ENCODE results near the gene DCAKD. TPM values are rescaled to one million over a fixed set of nuclear protein-coding genes. Genes with fewer than 3 reads are reported as not detected.

Gene DCAKD
- total and polyA plus RNA-seq, 10 of the 15 experiments (the other 5 are each of a cell fraction or from before 2014, with no cell fraction given): 11.6 to 62.7 (median 38.3) TPM

DNA sequence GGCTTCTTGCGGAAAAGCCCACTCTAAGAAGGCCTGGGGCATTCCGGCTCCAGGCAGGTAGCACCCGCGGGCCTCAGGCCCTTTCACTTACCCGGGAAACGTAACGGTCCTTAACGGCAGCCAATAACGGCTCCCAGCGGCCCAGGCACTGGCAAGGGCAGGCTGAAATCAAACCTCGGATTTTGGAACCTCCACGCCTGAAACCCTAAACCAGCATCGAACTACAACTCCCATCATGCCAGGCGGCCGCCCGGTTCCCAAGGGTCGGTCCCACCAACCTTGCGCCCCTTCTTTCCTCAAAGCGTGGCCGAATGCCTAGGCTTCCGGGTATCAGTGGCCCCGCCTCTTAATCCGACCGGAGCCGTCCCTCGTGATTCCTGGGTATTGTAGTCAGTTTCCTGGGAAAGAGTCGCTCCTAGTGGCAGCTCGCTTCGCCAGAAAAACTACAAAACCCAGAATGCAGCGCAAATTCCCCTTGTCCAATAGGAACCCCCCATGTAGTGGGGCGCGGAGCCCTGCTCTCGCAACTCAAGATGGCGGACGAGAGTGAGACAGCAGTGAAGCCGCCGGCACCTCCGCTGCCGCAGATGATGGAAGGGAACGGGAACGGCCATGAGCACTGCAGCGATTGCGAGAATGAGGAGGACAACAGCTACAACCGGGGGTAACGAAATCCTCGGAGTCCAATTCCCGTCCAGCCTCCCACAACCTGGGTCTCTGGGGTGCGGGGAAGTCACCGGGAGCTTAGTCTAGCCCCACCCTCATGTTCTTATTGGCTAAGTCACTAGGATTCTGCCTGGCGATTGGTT, 9.6 kb upstream of the DCAKD start, which contains the start of gene NMT1:
Gene NMT1, plus strand, starts transcription at position 521 of the 809 bp plus-strand sequence. Its CDS starts 13 bp downstream, at position 534.
- Histone ChIP-seq H3K27ac (ENCODE audit: control insufficient read depth, insufficient read depth) (peak within 1 kb of the TSS; percentile 98), H3K9me3 (replicated peaks; ENCODE audit: control insufficient read depth, insufficient read depth, low read length) (no peaks in the 10 kb centered on the region), H3K4me3 (peak within 1 kb of the TSS; percentile 84), H3K36me3 (ENCODE audit: control insufficient read depth in 2 of 2, insufficient read depth in 2 of 2, low read length in 1 of 2) (peaks cover 0 to 4% of the 10 kb centered on the region in 2 experiments; a peak in 2 of 4 replicates), H3K4me2 (ENCODE audit: control insufficient read depth, insufficient read depth) (peak within 1 kb of the TSS; percentile 95), H3K79me2 (ENCODE audit: control insufficient read depth, insufficient read depth, low read length) (peaks cover 65% of the 10 kb centered on the region), H2AFZ (ENCODE audit: control insufficient read depth, low read depth, low read length) (peak within 1 kb of the TSS; percentile 99), H4K20me1 (ENCODE audit: control insufficient read depth, insufficient read depth) (no peaks in the 10 kb centered on the region; the same call in 1 of the 2 replicates), H3K27me3 (replicated peaks in 1 of 2; ENCODE audit: control insufficient read depth in 2 of 2, insufficient read depth in 2 of 2, low read length in 1 of 2) (no peaks in the 10 kb centered on the region), H3K4me1 (ENCODE audit: control insufficient read depth, insufficient read depth, low read length) (peaks cover 10% of the 10 kb centered on the region), H3K9ac (ENCODE audit: control insufficient read depth, insufficient read depth, low read length) (peak within 1 kb of the TSS; percentile 99)
- ChIA-PET CTCF (interaction anchor here (0.6 to 4.6 kb wide), 9 partner anchors 11 to 285 kb away, joined by 3 to 35 read pairs (median 6); partner anchors contain the start of genes ACBD4 and DCAKD), POLR2A (interaction anchor here (0.6 to 6.0 kb wide), 16 partner anchors 10 to 600 kb away, joined by 3 to 119 read pairs (median 4); partner anchors contain the start of genes ACBD4, DCAKD and HEXIM2), RAD21 (ENCODE audit: unreplicated experiment) (interaction anchor here (0.9 to 5.9 kb wide), 7 partner anchors 11 to 141 kb away, joined by 3 to 49 read pairs (median 4); partner anchors contain the start of genes ACBD4 and DCAKD), SMC1A (ENCODE audit: uncharacterized antibody, unreplicated experiment) (interaction anchor here (0.9 to 5.0 kb wide), 7 partner anchors 10 to 141 kb away, joined by 3 to 38 read pairs (median 3); partner anchors contain the start of gene DCAKD)
- 1% methylated on average over 50 of the region's 50 CpGs for WGBS (ENCODE audit: insufficient coverage, insufficient replicate concordance, low lambda C conversion rate, missing lambda C conversion rate)
- intact Hi-C loops (cut with micrococcal nuclease; ENCODE audit: unreplicated experiment): no loop called here
- in situ Hi-C loops (cut with MboI): no loop called here
- DNase-seq (ENCODE audit: low read depth, low spot score) (peak; percentile 99), ATAC-seq (peak; percentile 90), FAIRE-seq (peak; percentile 81)
- BruUV-seq (replicated peaks): no TSS peak
- peak; percentile 83 for TF ChIP-seq MXI1 (IDR thresholded peaks at IDR 0.05; ENCODE audit: low read depth, low read length)
- TF ChIP-seq CHD2 (IDR thresholded peaks at IDR 0.05; ENCODE audit: borderline replicate concordance, low read depth, low read length): peak; percentile 95
- peak; percentile 64; the same call in 1 of the 2 replicates for TF ChIP-seq HDGF (IDR thresholded peaks at IDR 0.05)
- no peak for TF ChIP-seq ATF2 (IDR thresholded peaks at IDR 0.05; ENCODE audit: low read length)
- TF ChIP-seq LARP7 (IDR thresholded peaks at IDR 0.05): no peak; the same call in 1 of the 2 replicates
- TF ChIP-seq EZH2 (IDR thresholded peaks at IDR 0.05; ENCODE audit: borderline replicate concordance, control insufficient read depth, low read depth, low read length): no peak
- peak; percentile 73 for TF ChIP-seq TARDBP (IDR thresholded peaks at IDR 0.05; ENCODE audit: borderline replicate concordance)
- TF ChIP-seq MEF2A (IDR thresholded peaks at IDR 0.05; ENCODE audit: insufficient read depth, low read depth, low read length): 0 out of 2 replicates have a peak, but pooled peaks have one; percentile 25
- TF ChIP-seq ZBTB40 (IDR thresholded peaks at IDR 0.05; ENCODE audit: borderline replicate concordance): peak; percentile 85; the same call in 1 of the 2 replicates
- TF ChIP-seq ATF7 (IDR thresholded peaks at IDR 0.05; ENCODE audit: low read depth): peak; percentile 17; the same call in 1 of the 2 replicates
- no peak for TF ChIP-seq SIN3A (IDR thresholded peaks at IDR 0.05; ENCODE audit: low read depth, low read length)
- TF ChIP-seq CHD4 (IDR thresholded peaks at IDR 0.05): no peak
- TF ChIP-seq, protein P1, sequence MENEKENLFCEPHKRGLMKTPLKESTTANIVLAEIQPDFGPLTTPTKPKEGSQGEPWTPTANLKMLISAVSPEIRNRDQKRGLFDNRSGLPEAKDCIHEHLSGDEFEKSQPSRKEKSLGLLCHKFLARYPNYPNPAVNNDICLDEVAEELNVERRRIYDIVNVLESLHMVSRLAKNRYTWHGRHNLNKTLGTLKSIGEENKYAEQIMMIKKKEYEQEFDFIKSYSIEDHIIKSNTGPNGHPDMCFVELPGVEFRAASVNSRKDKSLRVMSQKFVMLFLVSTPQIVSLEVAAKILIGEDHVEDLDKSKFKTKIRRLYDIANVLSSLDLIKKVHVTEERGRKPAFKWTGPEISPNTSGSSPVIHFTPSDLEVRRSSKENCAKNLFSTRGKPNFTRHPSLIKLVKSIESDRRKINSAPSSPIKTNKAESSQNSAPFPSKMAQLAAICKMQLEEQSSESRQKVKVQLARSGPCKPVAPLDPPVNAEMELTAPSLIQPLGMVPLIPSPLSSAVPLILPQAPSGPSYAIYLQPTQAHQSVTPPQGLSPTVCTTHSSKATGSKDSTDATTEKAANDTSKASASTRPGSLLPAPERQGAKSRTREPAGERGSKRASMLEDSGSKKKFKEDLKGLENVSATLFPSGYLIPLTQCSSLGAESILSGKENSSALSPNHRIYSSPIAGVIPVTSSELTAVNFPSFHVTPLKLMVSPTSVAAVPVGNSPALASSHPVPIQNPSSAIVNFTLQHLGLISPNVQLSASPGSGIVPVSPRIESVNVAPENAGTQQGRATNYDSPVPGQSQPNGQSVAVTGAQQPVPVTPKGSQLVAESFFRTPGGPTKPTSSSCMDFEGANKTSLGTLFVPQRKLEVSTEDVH (IDR thresholded peaks at IDR 0.05; ENCODE audit: low read depth, partially characterized antibody): no peak
